Smooth muscle cell (in vitro differentiated cells): Measurements from ENCODE around the gene ZNF391. TPM values are rescaled to one million over a fixed set of nuclear protein-coding genes. Genes with fewer than 3 reads are reported as not detected.
A peak's percentile ranks its signal among the peaks of the same experiment; 100 is the strongest.

Experiments used
- DNase-seq: peaks from one replicate; lab custom pipeline; 2025; ENCODE audit not compliant: unreplicated experiment; lab: John Stamatoyannopoulos, UW
- H2AFZ ChIP-seq: fragments of 200-600 bp; sonication (generic); 2 replicates; pipeline ENCODE4 v1.6.0; 2016; ENCODE audit warnings: antibody characterized with exemption, low read depth, mild to moderate bottlenecking
- H3F3A ChIP-seq: fragments of 200-600 bp; sonication (generic); 2 replicates; pipeline ENCODE4 v1.6.0; 2017; ENCODE audit warnings: antibody characterized with exemption, low read depth
- H3K27ac ChIP-seq: fragments of 200-600 bp; sonication (generic); 2 replicates; pipeline ENCODE4 v1.5.1; 2016; ENCODE audit warnings: low read depth, mild to moderate bottlenecking
- H3K27me3 ChIP-seq: fragments of 200-600 bp; sonication (generic); 2 replicates; pipeline ENCODE4 v1.6.1; 2016; ENCODE audit warnings: low read depth, mild to moderate bottlenecking
- H3K36me3 ChIP-seq: fragments of 200-600 bp; sonication (generic); 2 replicates; pipeline ENCODE4 v1.5.1; 2016; ENCODE audit warnings: low read depth
- H3K4me1 ChIP-seq: fragments of 200-600 bp; sonication (generic); 2 replicates; pipeline ENCODE4 v1.5.1; 2016; ENCODE audit warnings: low read depth
- H3K4me2 ChIP-seq: fragments of 200-600 bp; sonication (generic); 2 replicates; pipeline ENCODE4 v1.6.0; 2016; ENCODE audit warnings: mild to moderate bottlenecking
- H3K4me3 ChIP-seq: fragments of 200-600 bp; sonication (generic); 2 replicates; pipeline ENCODE4 v1.5.1; 2016; ENCODE audit warnings: mild to moderate bottlenecking
- H3K79me2 ChIP-seq: fragments of 200-600 bp; sonication (generic); 2 replicates; pipeline ENCODE4 v1.6.0; 2016; ENCODE audit warnings: low read depth, mild to moderate bottlenecking
- H3K9ac ChIP-seq: fragments of 200-600 bp; sonication (generic); 2 replicates; pipeline ENCODE4 v1.6.0; 2016; ENCODE audit warnings: low read depth
- H3K9me3 ChIP-seq: fragments of 200-600 bp; sonication (generic); replicated peaks from 2 replicates; pipeline ENCODE4 v1.5.1; 2016; ENCODE audit warnings: low read depth
- H4K20me1 ChIP-seq: fragments of 200-600 bp; sonication (generic); 2 replicates; pipeline ENCODE4 v1.6.0; 2016; ENCODE audit warnings: low read depth
- WGBS: methylation state at CpG from one replicate; pipeline ENCODE4 v1.1.7; 2016; ENCODE audit warnings: low lambda C conversion rate; 5-methylcytosine and 5-hydroxymethylcytosine counted together
- polyA plus RNA-seq: library from polyadenylated mRNA; unstranded; fragments of >200 nt; fragmentation: Nextera tagmentation; extraction: Ambion mirVana; gene quantifications from 2 replicates; pipeline ENCODE4 v1.2.1, GENCODE V29; 2016
- total RNA-seq: library from RNA; depleted of rRNA; stranded (reverse); fragments of >200 nt; gene quantifications from 2 replicates; pipeline ENCODE4 v1.2.3, GENCODE V29; 2014
- TF ChIP-seq, protein P1 (sequence below): fragments of 200-600 bp; sonication (generic); IDR thresholded peaks from 2 replicates; pipeline ENCODE4 v1.5.1; 2017; ENCODE audit warnings: borderline replicate concordance, mild to moderate bottlenecking, antibody characterized with exemption; ENCODE audit not compliant: insufficient read depth, poor library complexity, severe bottlenecking

ZNF391 gene
- total RNA-seq: 6.4 and 11.8 TPM in 2 replicates
- polyA plus RNA-seq: 5.4 and 8.2 TPM in 2 replicates

DNA sequence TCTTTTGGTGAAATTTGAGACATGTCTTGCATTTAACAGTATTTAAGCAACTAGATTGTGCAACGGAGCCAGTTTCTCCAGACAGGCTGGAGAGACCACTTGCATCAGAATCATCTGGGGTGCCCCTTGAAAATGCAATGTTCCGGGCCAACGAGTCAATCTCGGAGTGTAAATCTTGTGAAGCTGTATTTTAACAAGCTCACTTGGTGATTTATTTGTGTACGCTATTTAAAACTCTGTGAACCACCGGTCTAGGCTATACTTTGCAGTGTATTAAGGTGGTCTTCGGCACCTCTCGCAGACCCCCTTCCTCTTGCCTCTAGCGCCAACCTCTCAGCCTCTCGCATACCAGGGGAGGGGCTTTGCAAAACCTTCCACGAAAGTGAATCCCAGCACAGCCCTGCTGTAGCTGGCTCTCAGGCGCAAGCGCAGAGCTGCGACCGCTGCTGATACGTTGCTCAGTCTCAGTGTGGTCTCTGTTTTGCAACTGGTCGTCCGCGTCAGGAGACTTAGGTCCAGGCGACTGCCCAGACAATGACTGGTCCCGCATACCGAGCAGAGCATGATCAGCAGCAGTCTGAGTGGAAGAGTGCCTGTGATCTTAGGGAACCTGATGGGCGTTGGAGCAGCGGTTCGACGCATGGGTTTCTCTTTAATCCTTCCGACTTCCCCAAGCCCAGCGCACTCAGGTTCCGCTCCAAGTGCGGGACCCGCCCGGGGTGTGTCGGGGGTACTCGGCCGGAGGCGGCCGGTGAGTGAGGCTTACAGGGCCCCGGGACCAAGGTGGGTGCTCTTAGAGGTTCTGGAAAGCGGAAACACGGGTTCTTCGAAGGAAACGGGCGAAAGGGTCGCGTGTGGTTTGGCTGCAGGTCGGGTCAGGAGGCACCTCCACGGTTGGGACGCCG lies at the start of gene ZNF391:
Gene ZNF391, plus strand, starts transcription at position 467 of the 905 bp plus-strand sequence. CDS start 11,612 bp downstream, outside the sequence.
- no peaks in the 10 kb centered on the region for H3F3A ChIP-seq
- H3K9ac ChIP-seq: peak within 1 kb of the TSS; percentile 85
- WGBS: 2% methylated on average over 49 of the region's 49 CpGs
- peak within 1 kb of the TSS; percentile 83 for H3K27ac ChIP-seq
- peak; percentile 37 for DNase-seq
- H3K4me1 ChIP-seq: peaks cover 4% of the 10 kb centered on the region
- H3K4me3 ChIP-seq: peak within 1 kb of the TSS; percentile 62
- no peaks in the 10 kb centered on the region for H3K79me2 ChIP-seq
- H3K4me2 ChIP-seq: peak within 1 kb of the TSS; percentile 89
- peak within 1 kb of the TSS; percentile 98 for H2AFZ ChIP-seq
- no peaks in the 10 kb centered on the region for H3K27me3 ChIP-seq
- TF ChIP-seq, protein P1, sequence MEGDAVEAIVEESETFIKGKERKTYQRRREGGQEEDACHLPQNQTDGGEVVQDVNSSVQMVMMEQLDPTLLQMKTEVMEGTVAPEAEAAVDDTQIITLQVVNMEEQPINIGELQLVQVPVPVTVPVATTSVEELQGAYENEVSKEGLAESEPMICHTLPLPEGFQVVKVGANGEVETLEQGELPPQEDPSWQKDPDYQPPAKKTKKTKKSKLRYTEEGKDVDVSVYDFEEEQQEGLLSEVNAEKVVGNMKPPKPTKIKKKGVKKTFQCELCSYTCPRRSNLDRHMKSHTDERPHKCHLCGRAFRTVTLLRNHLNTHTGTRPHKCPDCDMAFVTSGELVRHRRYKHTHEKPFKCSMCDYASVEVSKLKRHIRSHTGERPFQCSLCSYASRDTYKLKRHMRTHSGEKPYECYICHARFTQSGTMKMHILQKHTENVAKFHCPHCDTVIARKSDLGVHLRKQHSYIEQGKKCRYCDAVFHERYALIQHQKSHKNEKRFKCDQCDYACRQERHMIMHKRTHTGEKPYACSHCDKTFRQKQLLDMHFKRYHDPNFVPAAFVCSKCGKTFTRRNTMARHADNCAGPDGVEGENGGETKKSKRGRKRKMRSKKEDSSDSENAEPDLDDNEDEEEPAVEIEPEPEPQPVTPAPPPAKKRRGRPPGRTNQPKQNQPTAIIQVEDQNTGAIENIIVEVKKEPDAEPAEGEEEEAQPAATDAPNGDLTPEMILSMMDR: no peak
- no peaks in the 10 kb centered on the region for H3K9me3 ChIP-seq
- H3K36me3 ChIP-seq: no peaks in the 10 kb centered on the region
- H4K20me1 ChIP-seq: no peaks in the 10 kb centered on the region

DNA sequence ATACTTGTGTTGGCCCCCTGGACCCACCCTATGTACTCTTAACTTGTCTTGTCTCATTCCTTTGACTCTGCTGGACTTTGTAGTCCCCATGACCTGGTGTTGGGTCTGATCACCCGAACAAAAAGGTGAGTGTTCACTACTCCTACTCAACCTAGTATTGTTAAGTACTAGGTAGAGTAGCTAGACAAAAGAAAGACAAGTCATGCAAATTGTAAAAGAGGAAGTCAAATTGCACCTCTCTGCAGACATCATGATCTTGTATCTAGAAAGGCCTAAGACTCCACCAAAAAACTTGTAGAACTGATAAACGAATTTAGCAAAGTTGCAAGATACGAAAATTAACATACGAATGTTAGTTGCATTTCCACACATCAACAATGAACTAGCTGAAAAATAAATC lies 35.7 kb upstream of the ZNF391 start:
- no peak overlapping the region for H3K4me2 ChIP-seq

DNA sequence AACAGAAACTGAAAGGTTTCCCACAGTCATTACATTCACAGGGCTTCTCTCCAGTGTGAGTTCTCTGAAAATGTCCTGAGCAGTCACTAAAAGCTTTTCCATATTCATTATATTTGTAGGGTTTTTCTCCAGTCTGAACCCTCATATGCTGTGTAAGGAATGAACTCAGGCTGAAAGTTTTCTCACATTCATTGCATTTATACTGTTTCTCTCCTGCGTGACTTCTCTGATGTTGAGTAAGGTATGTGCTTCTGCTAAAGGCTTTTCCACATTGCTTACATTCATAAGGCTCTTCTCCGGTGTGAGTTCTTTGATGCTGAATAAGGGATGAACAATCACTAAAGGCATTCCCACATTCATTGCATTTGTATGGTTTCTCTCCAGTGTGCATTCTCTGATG lies 29.8 kb upstream of the ZNF391 start:
- TF ChIP-seq, protein P1: no peak
- Histone ChIP-seq H3K27me3 (no peaks in the 10 kb centered on the region), H3K9me3 (peaks cover 26% of the 10 kb centered on the region)

More for the DNA sequence above, 35.7 kb upstream of the ZNF391 start:
- no peaks in the 10 kb centered on the region for H4K20me1 ChIP-seq
- TF ChIP-seq, protein P1: no peak
- peaks cover 2% of the 10 kb centered on the region for H3K9me3 ChIP-seq
- H3K79me2 ChIP-seq: no peaks in the 10 kb centered on the region
- no peaks in the 10 kb centered on the region for H3K27me3 ChIP-seq
- DNase-seq: no peak
- H3K9ac ChIP-seq: no peak overlapping the region
- no peaks in the 10 kb centered on the region for H3F3A ChIP-seq
- no peak overlapping the region for H3K4me3 ChIP-seq
- no peaks in the 10 kb centered on the region for H3K36me3 ChIP-seq
- no peak overlapping the region for H2AFZ ChIP-seq
- no peaks in the 10 kb centered on the region for H3K4me1 ChIP-seq
- H3K27ac ChIP-seq: no peak overlapping the region
- 67% methylated on average over 4 of the region's 4 CpGs for WGBS

DNA sequence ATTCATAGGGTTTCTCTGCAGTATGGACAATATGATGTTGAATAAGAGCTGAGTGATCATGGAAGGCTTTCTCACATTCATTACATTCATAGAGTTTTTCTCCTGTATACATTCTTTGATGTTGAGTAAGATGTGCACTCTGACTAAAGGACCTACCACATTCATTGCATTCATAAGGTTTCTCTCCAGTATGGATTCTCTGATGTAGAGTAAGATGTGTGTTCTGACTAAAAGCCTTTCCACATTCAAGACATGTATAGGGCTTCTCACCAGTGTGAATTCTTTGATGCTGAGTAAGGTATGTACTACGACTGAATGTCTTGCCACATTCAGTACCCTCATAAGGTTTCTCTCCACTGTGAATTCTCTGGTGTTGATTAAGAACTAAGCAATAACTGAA lies 29.3 kb upstream of the ZNF391 start:
- Histone ChIP-seq H3K36me3 (peaks cover 35% of the 10 kb centered on the region), H3F3A (no peaks in the 10 kb centered on the region), H3K4me1 (no peaks in the 10 kb centered on the region), H3K9me3 (peaks cover 30% of the 10 kb centered on the region), H3K4me2 (no peak overlapping the region), H3K9ac (no peak overlapping the region), H4K20me1 (no peaks in the 10 kb centered on the region), H3K27me3 (no peaks in the 10 kb centered on the region), H3K79me2 (no peaks in the 10 kb centered on the region), H3K27ac (no peak overlapping the region), H2AFZ (no peak overlapping the region), H3K4me3 (no peak overlapping the region)
- 96% methylated on average over 1 of the region's 1 CpG for WGBS
- TF ChIP-seq, protein P1: no peak
- no peak for DNase-seq

More for the DNA sequence above, 29.8 kb upstream of the ZNF391 start:
- H2AFZ ChIP-seq: no peak overlapping the region
- no peaks in the 10 kb centered on the region for H3K79me2 ChIP-seq
- peaks cover 35% of the 10 kb centered on the region for H3K36me3 ChIP-seq
- 52% methylated on average over 2 of the region's 2 CpGs for WGBS
- no peaks in the 10 kb centered on the region for H3K4me1 ChIP-seq
- H3F3A ChIP-seq: no peaks in the 10 kb centered on the region
- no peaks in the 10 kb centered on the region for H4K20me1 ChIP-seq
- no peak overlapping the region for H3K9ac ChIP-seq
- no peak for DNase-seq
- H3K4me2 ChIP-seq: no peak overlapping the region
- no peak overlapping the region for H3K4me3 ChIP-seq
- no peak overlapping the region for H3K27ac ChIP-seq
